ENCODE measurements around the gene ARPP21.

Gene ARPP21

DNA sequence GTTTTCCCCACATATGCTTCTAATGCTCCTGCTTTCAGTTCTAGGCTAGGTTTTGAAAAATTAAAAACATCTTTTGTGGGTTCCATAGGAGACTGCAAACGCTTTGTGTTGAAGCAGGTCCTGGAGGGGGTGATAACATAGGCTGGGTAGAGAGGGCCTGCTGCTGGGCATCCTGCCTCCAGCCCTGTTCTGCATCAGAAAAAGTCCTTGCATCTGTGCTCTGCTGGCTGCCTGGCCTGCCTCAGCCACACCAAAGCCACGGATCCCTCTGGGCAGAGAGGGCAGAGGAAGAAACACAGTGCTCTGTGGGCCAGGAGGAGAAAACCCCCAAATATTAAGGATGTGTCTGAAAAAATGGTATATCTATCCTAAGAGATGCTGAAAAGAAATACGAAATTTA lies 3.9 kb upstream of the ARPP21 start:
- Histone ChIP-seq H3K9me3 (ENCODE audit: insufficient read depth, low read depth, low read length) (no peaks in the 10 kb centered on the region), H3K4me1 (ENCODE audit: insufficient read depth, low read length, poor library complexity, severe bottlenecking) (peaks cover 30% of the 10 kb centered on the region), H3K27me3 (ENCODE audit: insufficient read depth, low read length, poor library complexity, severe bottlenecking) (no peaks in the 10 kb centered on the region), H3K4me3 (ENCODE audit: low read length, poor library complexity, severe bottlenecking) (no peak overlapping the region), H3K79me2 (ENCODE audit: insufficient read depth, low read length) (no peaks in the 10 kb centered on the region; the same call in 1 of the 2 replicates), H3K9me2 (replicated peaks; ENCODE audit: low read depth, low read length) (no peaks in the 10 kb centered on the region), H3K36me3 (ENCODE audit: insufficient read depth, low read length) (no peaks in the 10 kb centered on the region), H3K9ac (ENCODE audit: low read depth, low read length, poor library complexity, severe bottlenecking) (no peak overlapping the region), H4K20me1 (ENCODE audit: insufficient read depth, low read length, poor library complexity, severe bottlenecking) (no peaks in the 10 kb centered on the region), H3K4me2 (ENCODE audit: low read depth, low read length, poor library complexity, severe bottlenecking) (no peak overlapping the region), H3F3A (ENCODE audit: low read depth) (no peaks in the 10 kb centered on the region; the same call in 1 of the 2 replicates), H2AFZ (ENCODE audit: low read length) (peak overlapping the region; percentile 59)
- TF ChIP-seq, protein P1, sequence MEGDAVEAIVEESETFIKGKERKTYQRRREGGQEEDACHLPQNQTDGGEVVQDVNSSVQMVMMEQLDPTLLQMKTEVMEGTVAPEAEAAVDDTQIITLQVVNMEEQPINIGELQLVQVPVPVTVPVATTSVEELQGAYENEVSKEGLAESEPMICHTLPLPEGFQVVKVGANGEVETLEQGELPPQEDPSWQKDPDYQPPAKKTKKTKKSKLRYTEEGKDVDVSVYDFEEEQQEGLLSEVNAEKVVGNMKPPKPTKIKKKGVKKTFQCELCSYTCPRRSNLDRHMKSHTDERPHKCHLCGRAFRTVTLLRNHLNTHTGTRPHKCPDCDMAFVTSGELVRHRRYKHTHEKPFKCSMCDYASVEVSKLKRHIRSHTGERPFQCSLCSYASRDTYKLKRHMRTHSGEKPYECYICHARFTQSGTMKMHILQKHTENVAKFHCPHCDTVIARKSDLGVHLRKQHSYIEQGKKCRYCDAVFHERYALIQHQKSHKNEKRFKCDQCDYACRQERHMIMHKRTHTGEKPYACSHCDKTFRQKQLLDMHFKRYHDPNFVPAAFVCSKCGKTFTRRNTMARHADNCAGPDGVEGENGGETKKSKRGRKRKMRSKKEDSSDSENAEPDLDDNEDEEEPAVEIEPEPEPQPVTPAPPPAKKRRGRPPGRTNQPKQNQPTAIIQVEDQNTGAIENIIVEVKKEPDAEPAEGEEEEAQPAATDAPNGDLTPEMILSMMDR (conservative IDR thresholded peaks at IDR 0.05; ENCODE audit: low read length), result no peak
- TF ChIP-seq EZH2phosphoT487 (IDR thresholded peaks at IDR 0.05; ENCODE audit: borderline replicate concordance), result no peak

DNA sequence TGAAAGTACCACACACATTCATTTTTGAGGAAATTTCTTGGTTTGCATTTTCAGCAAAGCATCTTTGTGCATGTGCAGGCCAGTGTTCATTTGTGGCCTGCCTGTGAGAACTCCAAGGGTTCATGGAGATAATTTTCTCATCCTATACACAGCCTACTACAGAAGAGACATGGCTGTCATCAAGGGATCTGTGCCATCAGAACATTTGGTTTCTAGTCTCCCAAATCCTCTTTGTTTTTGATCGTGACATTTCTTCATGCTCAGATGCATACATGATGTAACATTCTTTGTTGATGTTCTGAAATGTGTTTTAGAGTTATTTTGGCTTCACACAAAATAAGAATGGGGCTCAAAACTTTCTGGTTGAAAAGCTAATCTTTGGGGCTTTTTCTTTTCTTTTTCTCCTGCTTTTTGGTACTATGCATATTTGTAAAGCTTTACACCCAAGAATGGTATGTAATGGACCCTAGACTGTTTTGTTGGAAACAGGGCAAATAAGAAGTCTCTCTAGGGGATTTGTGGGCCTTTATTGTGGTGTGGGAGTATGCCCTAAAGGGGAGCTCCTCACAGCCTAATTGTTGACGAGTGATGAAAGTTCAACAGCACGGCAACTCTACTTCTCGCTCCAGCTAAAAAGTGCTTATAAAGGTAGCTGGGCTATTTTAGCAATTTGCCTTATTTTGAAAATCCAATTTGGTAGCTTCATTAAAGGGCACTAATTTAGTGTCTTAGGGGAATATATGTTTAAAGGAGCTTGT lies 3.2 kb upstream of the ARPP21 start:
- Histone ChIP-seq H3F3A (ENCODE audit: low read depth) (no peaks in the 10 kb centered on the region; the same call in 1 of the 2 replicates), H3K4me2 (ENCODE audit: low read depth, low read length, poor library complexity, severe bottlenecking) (no peak overlapping the region), H2AFZ (ENCODE audit: low read length) (0 out of 2 replicates have a peak overlapping the region, but pooled peaks have one; percentile 59), H3K4me3 (ENCODE audit: low read length, poor library complexity, severe bottlenecking) (no peak overlapping the region), H4K20me1 (ENCODE audit: insufficient read depth, low read length, poor library complexity, severe bottlenecking) (no peaks in the 10 kb centered on the region), H3K9me3 (ENCODE audit: insufficient read depth, low read depth, low read length) (no peaks in the 10 kb centered on the region), H3K4me1 (ENCODE audit: insufficient read depth, low read length, poor library complexity, severe bottlenecking) (peaks cover 34% of the 10 kb centered on the region), H3K27me3 (ENCODE audit: insufficient read depth, low read length, poor library complexity, severe bottlenecking) (no peaks in the 10 kb centered on the region), H3K9ac (ENCODE audit: low read depth, low read length, poor library complexity, severe bottlenecking) (no peak overlapping the region), H3K79me2 (ENCODE audit: insufficient read depth, low read length) (peaks cover 4% of the 10 kb centered on the region; the same call in 1 of the 2 replicates), H3K9me2 (replicated peaks; ENCODE audit: low read depth, low read length) (no peaks in the 10 kb centered on the region), H3K36me3 (ENCODE audit: insufficient read depth, low read length) (no peaks in the 10 kb centered on the region)
- TF ChIP-seq, protein P1 (conservative IDR thresholded peaks at IDR 0.05; ENCODE audit: low read length), result no peak
- TF ChIP-seq EZH2phosphoT487 (IDR thresholded peaks at IDR 0.05; ENCODE audit: borderline replicate concordance), result no peak

DNA sequence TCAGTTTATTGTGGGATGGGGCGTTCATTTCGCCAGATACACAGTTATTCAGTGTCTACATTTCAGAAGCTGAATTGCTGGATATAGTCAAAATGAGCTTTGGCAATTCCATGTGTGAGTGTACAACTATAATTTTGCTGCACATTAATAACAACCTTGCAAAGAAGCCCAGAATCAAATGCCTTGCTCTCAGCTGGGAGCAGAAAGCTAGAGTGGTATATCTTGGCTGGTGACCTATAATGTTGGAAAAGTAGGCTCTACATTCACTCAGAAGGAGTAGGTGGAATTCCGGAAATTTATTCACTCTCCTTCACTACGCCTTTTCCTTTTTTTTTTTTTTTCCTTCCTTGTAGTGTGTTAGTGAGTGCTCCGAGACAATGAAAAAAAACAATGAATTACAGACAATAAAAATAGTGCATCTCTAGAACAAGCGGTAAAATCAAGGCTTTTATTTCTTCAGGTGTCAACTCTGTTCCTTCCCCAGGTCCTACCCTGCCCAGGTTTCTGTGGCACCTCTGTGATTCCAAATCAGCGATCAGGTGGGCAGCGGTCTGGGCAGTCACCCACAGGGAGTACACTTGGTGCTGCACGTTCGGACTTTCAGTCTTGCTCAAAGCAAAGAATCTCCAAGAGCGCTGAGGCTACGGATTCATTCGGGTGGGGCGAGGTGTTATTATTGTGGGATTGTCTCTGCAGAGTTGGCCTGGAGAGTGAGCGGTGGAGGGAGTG lies 910 bp upstream of the ARPP21 start:
- no peaks in the 10 kb centered on the region for H3K9me3 ChIP-seq (ENCODE audit: insufficient read depth, low read depth, low read length)
- H3K4me3 ChIP-seq (ENCODE audit: low read length, poor library complexity, severe bottlenecking), result no peak overlapping the region
- H3K9me2 ChIP-seq (replicated peaks; ENCODE audit: low read depth, low read length), result no peaks in the 10 kb centered on the region
- no peaks in the 10 kb centered on the region for H3K27me3 ChIP-seq (ENCODE audit: insufficient read depth, low read length, poor library complexity, severe bottlenecking)
- peaks cover 23% of the 10 kb centered on the region; the same call in 1 of the 2 replicates for H3K79me2 ChIP-seq (ENCODE audit: insufficient read depth, low read length)
- no peak overlapping the region for H2AFZ ChIP-seq (ENCODE audit: low read length)
- no peaks in the 10 kb centered on the region for H4K20me1 ChIP-seq (ENCODE audit: insufficient read depth, low read length, poor library complexity, severe bottlenecking)
- H3K9ac ChIP-seq (ENCODE audit: low read depth, low read length, poor library complexity, severe bottlenecking), result no peak overlapping the region
- H3K4me1 ChIP-seq (ENCODE audit: insufficient read depth, low read length, poor library complexity, severe bottlenecking), result peaks cover 29% of the 10 kb centered on the region
- H3F3A ChIP-seq (ENCODE audit: low read depth), result no peaks in the 10 kb centered on the region; the same call in 1 of the 2 replicates
- TF ChIP-seq EZH2phosphoT487 (IDR thresholded peaks at IDR 0.05; ENCODE audit: borderline replicate concordance), result no peak
- TF ChIP-seq, protein P1 (conservative IDR thresholded peaks at IDR 0.05; ENCODE audit: low read length), result no peak
- no peaks in the 10 kb centered on the region for H3K36me3 ChIP-seq (ENCODE audit: insufficient read depth, low read length)
- no peak overlapping the region for H3K4me2 ChIP-seq (ENCODE audit: low read depth, low read length, poor library complexity, severe bottlenecking)

Data from Loucy (cell line).